Measurements from ENCODE around the gene CD200R1L. TPM values are rescaled to one million over a fixed set of nuclear protein-coding genes. Genes with fewer than 3 reads are reported as not detected.

CD200R1L gene
- total RNA-seq, 4 donors from 2014 or later = not detected

- Histone ChIP-seq H3K4me1 (peaks cover 35% of the 10 kb centered on the region), H3K4me3 (no peak overlapping the region), H3K36me3 (no peaks in the 10 kb centered on the region), H3K27me3 (no peaks in the 10 kb centered on the region), H3K27ac (no peak overlapping the region), H3K9me3 (no peaks in the 10 kb centered on the region)
- WGBS = 70% methylated on average over 6 of the region's 6 CpGs
- no peak for DNase-seq (ENCODE audit: low spot score in 2 of 2)
- TF ChIP-seq CTCF (IDR thresholded peaks at IDR 0.05) (no peak), POLR2A (IDR thresholded peaks at IDR 0.05) (no peak), POLR2AphosphoS5 (IDR thresholded peaks at IDR 0.05) (no peak), EP300 (IDR thresholded peaks at IDR 0.05) (no peak)
These were observed 72.8 kb downstream of the CD200R1L start for GRCh38 chr3:112773864-112774263.

GRCh38 chr3:112770951-112771350 is 75.7 kb downstream of the CD200R1L start:
- 94% methylated on average over 2 of the region's 2 CpGs for WGBS
- TF ChIP-seq CTCF (IDR thresholded peaks at IDR 0.05) (no peak), POLR2A (IDR thresholded peaks at IDR 0.05) (no peak), EP300 (IDR thresholded peaks at IDR 0.05) (no peak), POLR2AphosphoS5 (IDR thresholded peaks at IDR 0.05) (no peak)
- Histone ChIP-seq H3K9me3 (no peaks in the 10 kb centered on the region), H3K27ac (no peak overlapping the region), H3K36me3 (no peaks in the 10 kb centered on the region), H3K4me1 (peaks cover 15% of the 10 kb centered on the region), H3K27me3 (no peaks in the 10 kb centered on the region), H3K4me3 (no peak overlapping the region)
- no peak for DNase-seq (ENCODE audit: low spot score in 2 of 2)

GRCh38 chr3:112770032-112770626 is 76.5 kb downstream of the CD200R1L start:
- Histone ChIP-seq H3K27me3 (no peaks in the 10 kb centered on the region), H3K27ac (no peak overlapping the region), H3K4me1 (peaks cover 8% of the 10 kb centered on the region), H3K4me3 (no peak overlapping the region), H3K9me3 (no peaks in the 10 kb centered on the region), H3K36me3 (no peaks in the 10 kb centered on the region)
- peak in 1 of 2 donors; percentile 66 for DNase-seq (ENCODE audit: low spot score in 2 of 2)
- TF ChIP-seq POLR2AphosphoS5 (IDR thresholded peaks at IDR 0.05) = no peak
- no peak for TF ChIP-seq EP300 (IDR thresholded peaks at IDR 0.05)
- TF ChIP-seq CTCF (IDR thresholded peaks at IDR 0.05) = no peak
- no peak for TF ChIP-seq POLR2A (IDR thresholded peaks at IDR 0.05)
- WGBS = 63% methylated on average over 3 of the region's 3 CpGs

- Histone ChIP-seq H3K4me1 (peaks cover 8% of the 10 kb centered on the region), H3K4me3 (no peak overlapping the region), H3K9me3 (no peaks in the 10 kb centered on the region), H3K36me3 (no peaks in the 10 kb centered on the region), H3K27ac (no peak overlapping the region), H3K27me3 (no peaks in the 10 kb centered on the region)
- TF ChIP-seq CTCF (IDR thresholded peaks at IDR 0.05) = no peak
- no peak for TF ChIP-seq POLR2AphosphoS5 (IDR thresholded peaks at IDR 0.05)
- no peak for TF ChIP-seq EP300 (IDR thresholded peaks at IDR 0.05)
- TF ChIP-seq POLR2A (IDR thresholded peaks at IDR 0.05) = no peak
- DNase-seq (ENCODE audit: low spot score in 2 of 2) = no peak
- 74% methylated on average over 1 of the region's 1 CpG for WGBS
These were observed 77.2 kb downstream of the CD200R1L start for GRCh38 chr3:112769286-112769978.

GRCh38 chr3:112767777-112768176 is 78.9 kb downstream of the CD200R1L start:
- Histone ChIP-seq H3K27me3 (no peaks in the 10 kb centered on the region), H3K27ac (no peak overlapping the region), H3K4me3 (no peak overlapping the region), H3K9me3 (no peaks in the 10 kb centered on the region), H3K36me3 (no peaks in the 10 kb centered on the region), H3K4me1 (no peaks in the 10 kb centered on the region)
- 67% methylated on average over 2 of the region's 2 CpGs for WGBS
- no peak for DNase-seq (ENCODE audit: low spot score in 2 of 2)
- TF ChIP-seq POLR2A (IDR thresholded peaks at IDR 0.05) = no peak
- TF ChIP-seq CTCF (IDR thresholded peaks at IDR 0.05) = no peak
- no peak for TF ChIP-seq EP300 (IDR thresholded peaks at IDR 0.05)
- TF ChIP-seq POLR2AphosphoS5 (IDR thresholded peaks at IDR 0.05) = no peak
